SU-DHL-6 (cell line): Measurements from ENCODE around the gene KCTD18.

Source experiments
- EZH2phosphoT487 ChIP-seq: fragments of 200-600 bp; sonication (generic), shearing (Covaris generic); conservative IDR thresholded peaks from 2 replicates; pipeline ENCODE4 v1.6.1; 2018; ENCODE audit warnings: mild to moderate bottlenecking, antibody characterized with exemption, low read length, moderate library complexity, mixed read lengths
- TF ChIP-seq, protein P1 (sequence below): fragments of 200-600 bp; sonication (generic); IDR thresholded peaks from one replicate; pipeline ENCODE4 v1.5.1; 2017; ENCODE audit warnings: antibody characterized with exemption, mild to moderate bottlenecking, low read length, moderate library complexity; ENCODE audit not compliant: insufficient read depth, poor library complexity, severe bottlenecking

DNA sequence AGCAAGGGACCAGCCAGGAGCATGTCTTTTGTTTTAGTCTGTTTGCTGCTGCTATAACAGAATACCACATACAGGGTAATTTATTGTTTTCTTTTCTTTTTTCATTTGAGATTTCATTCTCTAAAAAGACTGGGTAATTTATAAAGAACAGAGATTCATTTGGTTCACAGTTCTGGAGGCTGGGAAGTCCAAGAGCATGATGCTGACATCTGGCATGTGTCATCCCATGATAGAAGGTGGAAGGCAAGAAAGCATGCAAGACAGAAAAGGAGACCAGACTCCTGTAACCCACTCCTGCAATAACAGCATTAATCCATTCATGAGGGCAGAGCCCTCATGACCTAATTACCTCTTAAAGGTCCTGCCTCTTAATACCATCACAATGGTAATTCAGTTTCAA, 30.9 kb upstream of the KCTD18 start:
- TF ChIP-seq, protein P1, sequence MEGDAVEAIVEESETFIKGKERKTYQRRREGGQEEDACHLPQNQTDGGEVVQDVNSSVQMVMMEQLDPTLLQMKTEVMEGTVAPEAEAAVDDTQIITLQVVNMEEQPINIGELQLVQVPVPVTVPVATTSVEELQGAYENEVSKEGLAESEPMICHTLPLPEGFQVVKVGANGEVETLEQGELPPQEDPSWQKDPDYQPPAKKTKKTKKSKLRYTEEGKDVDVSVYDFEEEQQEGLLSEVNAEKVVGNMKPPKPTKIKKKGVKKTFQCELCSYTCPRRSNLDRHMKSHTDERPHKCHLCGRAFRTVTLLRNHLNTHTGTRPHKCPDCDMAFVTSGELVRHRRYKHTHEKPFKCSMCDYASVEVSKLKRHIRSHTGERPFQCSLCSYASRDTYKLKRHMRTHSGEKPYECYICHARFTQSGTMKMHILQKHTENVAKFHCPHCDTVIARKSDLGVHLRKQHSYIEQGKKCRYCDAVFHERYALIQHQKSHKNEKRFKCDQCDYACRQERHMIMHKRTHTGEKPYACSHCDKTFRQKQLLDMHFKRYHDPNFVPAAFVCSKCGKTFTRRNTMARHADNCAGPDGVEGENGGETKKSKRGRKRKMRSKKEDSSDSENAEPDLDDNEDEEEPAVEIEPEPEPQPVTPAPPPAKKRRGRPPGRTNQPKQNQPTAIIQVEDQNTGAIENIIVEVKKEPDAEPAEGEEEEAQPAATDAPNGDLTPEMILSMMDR: no peak
- no peak for TF ChIP-seq EZH2phosphoT487
